ENCODE data around the gene EVC. TPM values are rescaled to one million over a fixed set of nuclear protein-coding genes. Genes with fewer than 3 reads are reported as not detected.

The EVC gene
- total and polyA plus RNA-seq, 8 donors: 18.8 to 36.2 (median 31.3) TPM

DNA sequence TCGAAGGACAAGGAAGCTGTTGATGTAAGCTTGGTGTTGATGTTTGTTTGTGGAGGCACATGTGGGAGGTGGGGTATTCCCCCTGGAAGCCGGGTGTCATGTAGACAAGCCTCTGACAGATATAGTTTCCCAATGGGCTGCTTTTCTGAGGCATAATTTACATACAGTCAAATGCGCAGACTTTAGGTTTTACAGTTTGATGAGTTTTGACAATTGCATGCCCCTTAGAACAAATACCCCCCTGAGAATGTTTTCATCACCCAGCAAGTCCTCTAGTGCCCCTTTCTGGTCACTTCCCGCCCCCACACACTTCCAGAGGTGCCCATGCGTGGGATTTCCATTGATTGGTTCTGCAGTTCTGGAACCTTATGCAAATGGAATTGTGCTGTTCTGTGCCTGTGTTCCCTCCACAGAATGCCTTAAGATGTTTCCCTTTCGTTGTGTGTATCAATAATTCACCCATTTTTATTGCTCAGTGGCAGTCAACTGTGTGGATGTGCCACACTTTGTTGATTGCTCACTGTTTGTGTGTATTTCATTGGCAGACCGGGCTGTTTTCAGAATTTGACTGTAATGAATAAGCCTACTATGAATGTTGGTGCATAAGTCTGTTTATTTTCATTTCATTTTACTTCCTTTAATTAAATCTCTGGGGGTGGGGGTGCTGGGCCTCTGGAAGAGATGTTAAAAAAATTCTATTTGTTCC is 8.5 kb downstream of the EVC start:
- Histone ChIP-seq H3K27ac (no peak overlapping the region), H3K36me3 (no peaks in the 10 kb centered on the region), H3K4me3 (no peak overlapping the region), H3K27me3 (no peaks in the 10 kb centered on the region), H3K4me1 (no peaks in the 10 kb centered on the region), H3K9me3 (peaks cover 0 to 11% of the 10 kb centered on the region in 2 donors)
- intact Hi-C loops (cut with DNase I): no loop called here
- no peak for DNase-seq
- no peak for ATAC-seq
- TF ChIP-seq, protein P1, sequence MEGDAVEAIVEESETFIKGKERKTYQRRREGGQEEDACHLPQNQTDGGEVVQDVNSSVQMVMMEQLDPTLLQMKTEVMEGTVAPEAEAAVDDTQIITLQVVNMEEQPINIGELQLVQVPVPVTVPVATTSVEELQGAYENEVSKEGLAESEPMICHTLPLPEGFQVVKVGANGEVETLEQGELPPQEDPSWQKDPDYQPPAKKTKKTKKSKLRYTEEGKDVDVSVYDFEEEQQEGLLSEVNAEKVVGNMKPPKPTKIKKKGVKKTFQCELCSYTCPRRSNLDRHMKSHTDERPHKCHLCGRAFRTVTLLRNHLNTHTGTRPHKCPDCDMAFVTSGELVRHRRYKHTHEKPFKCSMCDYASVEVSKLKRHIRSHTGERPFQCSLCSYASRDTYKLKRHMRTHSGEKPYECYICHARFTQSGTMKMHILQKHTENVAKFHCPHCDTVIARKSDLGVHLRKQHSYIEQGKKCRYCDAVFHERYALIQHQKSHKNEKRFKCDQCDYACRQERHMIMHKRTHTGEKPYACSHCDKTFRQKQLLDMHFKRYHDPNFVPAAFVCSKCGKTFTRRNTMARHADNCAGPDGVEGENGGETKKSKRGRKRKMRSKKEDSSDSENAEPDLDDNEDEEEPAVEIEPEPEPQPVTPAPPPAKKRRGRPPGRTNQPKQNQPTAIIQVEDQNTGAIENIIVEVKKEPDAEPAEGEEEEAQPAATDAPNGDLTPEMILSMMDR (IDR thresholded peaks at IDR 0.05): no peak

DNA sequence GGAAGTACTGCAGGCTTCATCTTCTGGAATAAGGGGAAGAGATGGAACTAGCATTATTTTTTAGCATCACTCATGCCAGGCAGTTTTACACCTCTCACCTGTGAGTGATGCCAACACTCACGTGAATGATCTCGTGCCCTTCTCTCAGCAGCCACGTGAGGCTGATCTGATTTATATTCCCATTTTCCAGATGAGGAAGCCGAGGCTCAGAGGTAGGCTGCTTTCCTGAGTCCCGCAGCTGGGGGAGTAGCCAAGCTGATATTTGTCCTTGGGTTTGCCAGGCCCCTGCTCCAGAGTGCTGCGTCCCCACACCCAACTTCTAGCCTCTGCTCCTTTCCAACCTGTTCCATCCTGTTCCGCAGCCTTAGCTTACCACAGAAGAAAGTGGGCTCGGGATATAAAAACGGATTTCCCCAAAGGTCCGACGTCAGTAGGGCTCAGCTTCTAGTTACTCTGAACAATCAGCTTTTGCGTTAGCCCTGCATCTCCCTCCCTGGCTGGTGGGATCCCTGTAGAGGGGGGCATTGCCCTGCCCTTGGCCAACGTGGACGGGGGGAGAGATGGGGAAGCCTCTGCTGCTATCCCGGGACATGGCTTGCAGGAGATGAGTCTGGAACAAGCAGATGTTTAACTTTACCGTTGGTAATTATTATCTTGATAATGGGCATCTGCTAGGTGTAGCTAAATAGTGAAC is 9.3 kb downstream of the EVC start:
- Histone ChIP-seq H3K4me3 (no peak overlapping the region), H3K27ac (no peak overlapping the region), H3K27me3 (no peaks in the 10 kb centered on the region), H3K9me3 (peaks cover 0 to 4% of the 10 kb centered on the region in 2 donors), H3K36me3 (no peaks in the 10 kb centered on the region), H3K4me1 (no peaks in the 10 kb centered on the region)
- no peak for ATAC-seq
- DNase-seq: no peak
- intact Hi-C loops (cut with DNase I): no loop called here
- TF ChIP-seq, protein P1 (IDR thresholded peaks at IDR 0.05): no peak

DNA sequence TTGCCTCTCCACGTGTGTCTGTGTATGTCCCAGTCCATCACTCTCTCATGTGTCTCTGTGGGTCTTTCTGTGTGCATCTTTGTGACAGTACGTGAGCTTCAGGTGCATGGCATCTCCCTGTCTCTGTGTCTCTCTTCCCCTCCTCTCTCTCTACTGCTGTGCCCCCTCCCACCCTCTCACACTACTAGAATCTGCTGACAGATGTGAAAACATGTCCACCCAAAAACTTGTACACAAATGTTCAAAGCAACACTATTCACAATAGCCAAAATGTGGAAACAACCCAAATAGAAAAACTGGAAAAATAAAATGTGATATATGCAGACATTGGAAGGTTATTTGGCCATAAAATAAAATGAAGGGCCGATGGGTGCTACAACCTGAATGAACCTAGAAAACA is 10.0 kb downstream of the EVC start:
- no peaks in the 10 kb centered on the region for H3K36me3 ChIP-seq
- TF ChIP-seq, protein P1 (IDR thresholded peaks at IDR 0.05): no peak
- DNase-seq (no peak), ATAC-seq (no peak)
- no peaks in the 10 kb centered on the region for H3K27me3 ChIP-seq
- H3K4me3 ChIP-seq: no peak overlapping the region
- no peak overlapping the region for H3K27ac ChIP-seq
- no peaks in the 10 kb centered on the region for H3K9me3 ChIP-seq
- intact Hi-C loops (cut with DNase I): no loop called here
- H3K4me1 ChIP-seq: no peaks in the 10 kb centered on the region

DNA sequence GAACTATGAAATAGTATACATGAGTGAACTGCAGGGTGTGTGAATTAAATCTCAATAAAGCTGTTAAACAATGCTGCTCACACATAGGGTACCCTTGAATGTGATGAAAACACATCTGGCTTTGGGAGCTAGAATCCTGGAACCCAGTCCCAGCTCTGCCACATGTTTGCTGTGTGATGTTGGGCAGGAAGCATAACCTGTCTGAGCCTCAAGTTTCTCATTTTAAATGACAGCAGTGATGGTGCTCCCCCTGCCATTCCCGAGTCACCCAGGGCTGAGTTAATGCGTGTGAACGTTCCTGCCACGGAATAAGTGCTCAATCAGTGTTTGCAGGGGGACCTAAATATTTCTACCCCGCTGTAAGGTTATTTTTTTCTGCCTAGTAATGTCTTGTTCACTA is 10.9 kb downstream of the EVC start:
- Histone ChIP-seq H3K4me3 (no peak overlapping the region), H3K27ac (no peak overlapping the region), H3K4me1 (no peaks in the 10 kb centered on the region), H3K27me3 (no peaks in the 10 kb centered on the region), H3K36me3 (no peaks in the 10 kb centered on the region), H3K9me3 (no peaks in the 10 kb centered on the region)
- TF ChIP-seq, protein P1 (IDR thresholded peaks at IDR 0.05): no peak
- no peak for DNase-seq
- no peak for ATAC-seq
- intact Hi-C loops (cut with DNase I): no loop called here

DNA sequence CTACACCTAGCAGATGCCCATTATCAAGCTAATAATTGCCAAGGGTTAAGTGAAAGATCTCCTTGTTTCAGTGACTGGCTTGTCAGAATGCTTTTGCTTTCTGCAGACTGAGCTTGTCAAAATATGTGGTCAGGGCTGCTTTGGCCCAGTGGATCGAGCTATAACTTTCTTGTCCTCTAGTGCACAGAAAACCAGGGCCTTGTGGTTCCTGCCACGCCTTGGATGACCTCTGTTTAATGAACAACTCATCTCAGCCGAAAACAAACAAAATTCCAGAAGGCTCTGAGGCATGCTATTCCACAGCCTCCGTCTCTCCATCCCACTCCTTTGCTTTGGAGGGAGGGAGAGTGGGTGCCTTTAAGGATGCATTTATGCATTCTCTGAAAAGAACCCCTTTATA is 11.3 kb downstream of the EVC start:
- no peaks in the 10 kb centered on the region for H3K4me1 ChIP-seq
- H3K36me3 ChIP-seq: no peaks in the 10 kb centered on the region
- H3K27ac ChIP-seq: no peak overlapping the region
- TF ChIP-seq, protein P1 (IDR thresholded peaks at IDR 0.05): no peak
- no peak overlapping the region for H3K4me3 ChIP-seq
- ATAC-seq: peak; percentile 50
- no peaks in the 10 kb centered on the region for H3K27me3 ChIP-seq
- DNase-seq: no peak
- no peaks in the 10 kb centered on the region for H3K9me3 ChIP-seq
- intact Hi-C loops (cut with DNase I): no loop called here

Data from left lung (tissue), 10 donors.